ENCODE measurements around the gene IRF1.

The IRF1 gene

DNA sequence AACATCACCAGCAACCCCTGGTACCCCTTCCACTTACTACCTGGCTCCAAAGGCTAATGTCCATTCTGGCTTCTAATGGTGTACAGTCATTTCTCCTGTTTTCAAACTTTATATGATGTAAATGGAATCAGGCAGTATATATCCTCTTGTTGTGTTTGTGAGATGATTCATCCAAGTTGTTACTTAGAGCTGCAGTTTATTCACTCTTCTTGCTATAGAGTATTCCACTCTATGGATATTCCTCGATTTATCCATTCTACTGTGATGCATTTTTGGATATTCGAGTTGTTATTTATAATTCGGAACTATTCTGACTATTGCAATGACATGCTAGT, 32.4 kb downstream of the IRF1 start:
- TF ChIP-seq GATA3 (IDR thresholded peaks at IDR 0.05; ENCODE audit: low read depth, low read length) (no peak), GATA2 (IDR thresholded peaks at IDR 0.05; ENCODE audit: low read depth, low read length) (no peak)

DNA sequence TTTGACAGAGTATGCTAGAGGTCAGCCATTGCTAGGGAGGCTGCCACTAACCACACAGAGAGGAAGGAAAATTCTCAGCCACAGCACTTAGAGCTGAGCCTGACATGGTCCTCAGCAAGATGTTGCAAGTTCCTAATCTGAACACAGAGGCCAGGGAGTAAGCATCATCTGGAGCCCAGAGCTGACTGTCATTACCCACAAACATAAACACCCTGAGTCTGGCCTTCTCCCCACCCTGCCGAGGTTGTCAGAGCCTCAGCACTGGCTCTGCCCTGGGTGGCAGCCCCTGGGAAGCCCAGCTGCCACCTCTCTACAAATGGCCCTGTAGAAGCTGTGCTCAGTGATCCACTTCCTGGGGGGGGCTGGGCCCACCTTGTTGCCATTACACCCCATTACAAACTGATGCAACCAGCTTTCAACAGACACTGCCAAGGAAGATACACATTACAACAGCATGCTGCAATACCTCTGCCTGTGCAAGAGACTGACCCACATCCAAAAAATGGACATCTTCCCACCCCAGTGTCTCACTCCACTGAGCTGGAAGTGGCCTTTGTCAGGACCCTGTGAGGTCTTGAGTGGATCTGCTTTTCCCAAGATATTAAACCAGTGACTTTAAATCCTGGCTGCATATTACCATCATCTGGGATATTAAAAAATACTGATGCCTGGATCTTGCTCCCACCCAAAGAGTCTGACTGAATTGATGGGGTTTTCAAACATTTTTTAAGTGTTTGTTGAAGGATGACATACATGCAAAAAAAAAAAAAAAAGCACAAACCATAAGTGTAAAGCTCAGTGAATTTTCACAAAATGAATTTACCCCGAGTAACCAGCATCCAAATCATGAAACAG, 33.0 kb downstream of the IRF1 start:
- TF ChIP-seq GATA3 (IDR thresholded peaks at IDR 0.05; ENCODE audit: low read depth, low read length) (no peak), GATA2 (IDR thresholded peaks at IDR 0.05; ENCODE audit: low read depth, low read length) (no peak)

DNA sequence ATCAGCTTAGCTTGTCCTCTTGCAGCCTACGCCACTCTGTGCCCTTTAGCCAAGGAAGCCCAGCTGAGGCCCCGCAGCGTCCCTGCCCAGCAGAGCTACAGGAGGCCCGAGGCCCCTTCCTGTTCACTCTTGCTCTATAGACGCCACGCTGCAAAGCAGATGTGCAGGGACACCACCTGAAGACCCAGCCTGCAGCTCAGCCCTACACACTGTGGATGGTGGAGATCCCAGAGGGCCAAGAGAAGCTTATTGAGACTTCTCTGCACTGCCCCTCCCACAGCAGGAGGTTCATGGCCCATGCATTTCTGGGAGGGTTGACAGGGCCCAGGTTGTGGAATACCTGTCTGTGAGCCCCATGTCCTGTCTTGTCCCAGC, 33.6 kb downstream of the IRF1 start:
- TF ChIP-seq GATA3 (IDR thresholded peaks at IDR 0.05; ENCODE audit: low read depth, low read length) (no peak), GATA2 (IDR thresholded peaks at IDR 0.05; ENCODE audit: low read depth, low read length) (no peak)

DNA sequence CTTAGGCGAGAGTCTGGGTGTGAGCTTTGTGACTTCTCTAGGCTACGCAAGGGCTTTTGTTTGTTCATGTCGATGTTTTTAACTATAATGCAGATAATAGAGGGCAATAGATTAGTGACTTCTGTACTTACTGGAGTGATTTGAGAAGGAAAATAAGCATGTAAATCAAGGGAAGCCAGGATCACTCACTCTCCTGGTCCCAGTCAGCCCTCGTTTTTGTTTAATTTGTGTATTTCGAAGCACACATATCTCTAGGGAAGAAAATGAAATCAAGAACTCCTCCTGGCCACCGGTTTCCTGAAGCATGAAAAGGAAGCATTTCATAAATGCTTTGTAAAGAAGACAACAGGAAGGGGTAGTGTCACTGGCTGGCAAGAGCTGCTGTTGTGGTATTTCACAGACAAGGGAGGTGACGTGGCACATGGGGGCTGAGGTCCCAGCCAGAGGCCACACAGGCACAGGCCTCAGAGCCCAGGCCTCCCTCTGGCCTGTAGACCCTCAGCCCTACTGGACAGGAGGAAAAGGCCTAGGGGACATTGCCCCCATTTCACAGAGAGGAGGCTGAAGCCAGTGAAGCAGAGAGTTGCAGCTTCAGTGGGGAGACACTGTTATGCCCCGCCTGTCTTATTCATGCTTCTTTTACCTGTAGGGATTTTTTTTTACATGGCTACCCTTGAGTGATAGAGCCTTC, 34.1 kb downstream of the IRF1 start:
- TF ChIP-seq GATA3 (IDR thresholded peaks at IDR 0.05; ENCODE audit: low read depth, low read length) (no peak), GATA2 (IDR thresholded peaks at IDR 0.05; ENCODE audit: low read depth, low read length) (no peak)

DNA sequence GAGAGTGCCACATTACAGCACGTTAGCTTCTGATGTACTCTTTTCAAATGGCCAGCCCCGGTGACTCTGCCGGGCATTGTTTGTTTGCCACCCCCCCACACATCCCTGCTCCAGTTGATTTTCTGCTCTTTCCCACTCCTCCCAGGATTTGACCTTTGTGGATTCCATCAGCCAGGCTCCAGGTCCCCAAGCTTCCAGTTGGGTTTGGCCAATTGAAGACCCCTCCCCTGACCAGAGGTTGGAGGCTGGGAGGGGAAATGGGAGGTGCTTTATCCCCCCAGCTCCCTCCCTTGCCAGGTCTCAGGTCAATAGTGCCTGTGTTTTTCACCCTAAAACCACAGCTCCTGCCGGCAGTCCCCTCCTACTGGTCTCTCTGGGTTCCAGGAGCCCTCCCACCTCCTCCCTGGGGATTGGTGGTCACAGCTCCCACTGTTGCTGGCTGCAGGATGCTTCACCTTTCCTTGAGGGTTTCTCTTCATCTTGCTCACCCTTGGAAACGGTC, 34.9 kb downstream of the IRF1 start:
- no peak for TF ChIP-seq GATA3 (IDR thresholded peaks at IDR 0.05; ENCODE audit: low read depth, low read length)
- TF ChIP-seq GATA2 (IDR thresholded peaks at IDR 0.05; ENCODE audit: low read depth, low read length) = no peak

DNA sequence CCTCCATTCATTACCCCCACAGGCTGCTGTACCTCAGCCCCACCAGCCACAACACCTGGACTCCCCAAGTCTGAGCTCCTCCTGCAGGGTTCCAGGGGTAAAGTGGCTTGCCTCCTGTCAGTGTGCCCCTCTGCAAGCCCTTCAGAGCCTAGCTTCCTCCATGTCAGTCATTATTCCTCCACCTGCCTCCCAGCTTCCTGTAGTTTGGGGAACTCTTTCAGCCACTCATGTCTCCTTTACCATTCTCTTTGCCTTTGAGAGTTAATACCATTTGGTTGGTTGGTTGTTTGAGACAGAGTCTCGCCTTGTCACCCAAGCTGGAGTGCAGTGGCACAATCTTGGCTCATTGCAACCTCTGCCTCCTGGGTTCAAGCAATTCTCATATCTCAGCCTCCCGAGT, 36.2 kb downstream of the IRF1 start:
- TF ChIP-seq GATA3 (IDR thresholded peaks at IDR 0.05; ENCODE audit: low read depth, low read length) = no peak
- no peak for TF ChIP-seq GATA2 (IDR thresholded peaks at IDR 0.05; ENCODE audit: low read depth, low read length)

DNA sequence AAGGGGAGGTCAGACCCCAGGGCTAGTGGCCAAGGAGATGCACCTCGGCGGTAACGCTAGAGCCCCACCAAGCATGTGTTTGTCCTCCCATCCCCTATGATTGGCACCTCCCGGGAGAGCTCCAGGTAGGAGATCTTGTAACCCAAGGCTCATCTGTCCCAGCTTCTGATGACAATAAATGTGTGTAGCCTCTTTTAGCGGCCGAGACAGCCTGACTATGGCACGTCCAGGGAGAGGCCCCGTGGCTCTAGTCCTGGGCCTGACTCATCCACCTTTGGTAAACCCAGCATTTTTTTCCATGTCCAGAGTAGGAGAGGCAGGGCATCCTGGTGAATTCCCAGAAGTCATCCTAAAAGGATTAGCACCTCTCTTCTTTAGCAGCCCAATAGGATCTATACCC, 39.2 kb downstream of the IRF1 start:
- TF ChIP-seq GATA3 (IDR thresholded peaks at IDR 0.05; ENCODE audit: low read depth, low read length) (no peak), GATA2 (IDR thresholded peaks at IDR 0.05; ENCODE audit: low read depth, low read length) (no peak)

DNA sequence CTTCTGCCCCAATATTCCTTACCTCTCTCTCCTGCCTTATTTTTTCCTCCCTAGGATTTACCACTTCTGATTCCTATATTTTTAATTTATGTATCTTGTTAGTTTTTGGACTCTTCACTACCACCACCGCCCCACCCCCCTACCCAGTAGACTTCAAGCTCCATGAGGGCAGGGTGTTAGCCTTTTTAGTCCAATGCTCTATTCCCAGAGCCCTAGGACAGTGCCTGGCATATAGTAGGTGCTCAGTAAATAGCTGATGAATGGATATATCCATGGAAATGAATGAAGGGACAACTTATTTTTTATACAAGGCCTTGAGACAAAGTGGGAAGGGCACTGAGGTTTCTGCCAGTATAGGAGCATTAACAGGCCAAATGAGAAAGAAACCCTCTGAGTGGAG, 41.5 kb downstream of the IRF1 start:
- TF ChIP-seq GATA2 (IDR thresholded peaks at IDR 0.05; ENCODE audit: low read depth, low read length) = no peak
- no peak for TF ChIP-seq GATA3 (IDR thresholded peaks at IDR 0.05; ENCODE audit: low read depth, low read length)

DNA sequence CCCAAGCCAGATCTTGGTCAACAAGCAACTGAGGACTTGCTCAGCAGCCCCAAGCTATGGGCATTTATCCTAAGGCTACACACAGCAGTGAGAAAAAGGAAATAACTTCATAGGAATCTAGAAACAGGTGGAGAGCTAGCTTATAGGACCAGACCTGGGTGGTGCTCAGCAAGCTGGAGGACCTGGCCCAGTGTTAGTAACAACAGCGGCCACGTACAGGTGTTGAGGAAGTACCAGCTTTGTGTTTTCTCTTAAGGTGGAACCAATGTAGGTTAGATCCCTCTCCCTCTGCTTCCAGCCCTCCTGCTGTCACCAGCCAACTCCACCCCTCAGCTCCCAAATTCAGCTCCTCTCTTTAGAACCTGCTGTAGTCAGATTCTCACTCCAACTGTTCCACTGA, 43.4 kb downstream of the IRF1 start:
- TF ChIP-seq GATA3 (IDR thresholded peaks at IDR 0.05; ENCODE audit: low read depth, low read length) = no peak
- TF ChIP-seq GATA2 (IDR thresholded peaks at IDR 0.05; ENCODE audit: low read depth, low read length) = no peak

DNA sequence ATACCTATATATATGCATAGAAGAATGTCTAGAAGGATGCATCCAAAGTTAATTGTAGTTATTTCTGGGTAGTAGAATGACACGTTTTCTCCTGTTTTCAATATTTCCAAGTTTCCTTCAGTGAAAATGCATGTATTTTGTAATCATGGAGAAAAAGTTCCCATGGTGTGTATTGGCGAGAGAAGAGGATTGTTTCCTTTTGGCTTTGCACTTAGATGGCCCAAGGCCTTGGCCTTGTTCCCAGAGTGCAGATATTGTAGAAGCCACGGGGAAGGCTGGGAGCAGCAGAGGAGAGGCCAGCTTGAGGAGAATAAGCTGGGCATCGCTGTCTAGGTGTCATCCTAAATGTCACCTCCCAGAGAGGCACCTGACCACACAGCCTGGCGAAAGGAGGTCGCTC, 44.0 kb downstream of the IRF1 start:
- TF ChIP-seq GATA3 (IDR thresholded peaks at IDR 0.05; ENCODE audit: low read depth, low read length) = no peak
- TF ChIP-seq GATA2 (IDR thresholded peaks at IDR 0.05; ENCODE audit: low read depth, low read length) = no peak

DNA sequence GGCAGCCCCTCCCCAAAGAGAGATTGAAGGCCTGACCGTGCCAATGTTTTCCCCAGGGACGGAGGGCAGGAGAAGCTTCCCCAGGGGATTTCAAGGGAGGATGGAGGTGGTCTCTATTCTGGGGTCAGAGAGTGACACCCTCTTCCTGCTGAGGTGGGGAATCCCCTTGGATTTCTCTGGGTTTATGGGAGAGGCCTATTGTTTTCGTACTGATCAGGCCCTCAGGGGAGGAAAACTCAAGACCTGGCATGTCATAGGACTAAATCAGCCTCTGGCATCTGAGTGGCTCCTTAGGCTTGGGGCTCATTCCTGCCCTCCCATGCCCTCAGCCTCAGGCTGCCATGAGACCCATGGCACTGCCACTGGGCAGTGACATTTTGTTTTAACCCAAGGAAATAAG, 44.6 kb downstream of the IRF1 start:
- no peak for TF ChIP-seq GATA3 (IDR thresholded peaks at IDR 0.05; ENCODE audit: low read depth, low read length)
- no peak for TF ChIP-seq GATA2 (IDR thresholded peaks at IDR 0.05; ENCODE audit: low read depth, low read length)

DNA sequence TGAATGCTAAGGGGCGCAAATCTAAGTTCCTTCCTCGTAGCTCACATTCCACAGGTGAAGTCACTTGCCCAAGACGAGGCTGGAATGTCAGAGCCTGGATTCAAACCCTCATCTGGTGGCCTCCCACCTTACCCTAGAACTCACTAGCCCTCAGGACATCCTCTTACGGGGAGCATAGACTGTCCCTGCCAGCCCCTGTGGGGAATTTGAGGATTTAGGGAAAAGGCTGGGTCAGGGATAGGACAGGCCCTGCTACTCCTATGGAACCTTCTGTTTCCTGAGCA, 45.0 kb downstream of the IRF1 start:
- TF ChIP-seq GATA3 (IDR thresholded peaks at IDR 0.05; ENCODE audit: low read depth, low read length) (no peak), GATA2 (IDR thresholded peaks at IDR 0.05; ENCODE audit: low read depth, low read length) (no peak)

DNA sequence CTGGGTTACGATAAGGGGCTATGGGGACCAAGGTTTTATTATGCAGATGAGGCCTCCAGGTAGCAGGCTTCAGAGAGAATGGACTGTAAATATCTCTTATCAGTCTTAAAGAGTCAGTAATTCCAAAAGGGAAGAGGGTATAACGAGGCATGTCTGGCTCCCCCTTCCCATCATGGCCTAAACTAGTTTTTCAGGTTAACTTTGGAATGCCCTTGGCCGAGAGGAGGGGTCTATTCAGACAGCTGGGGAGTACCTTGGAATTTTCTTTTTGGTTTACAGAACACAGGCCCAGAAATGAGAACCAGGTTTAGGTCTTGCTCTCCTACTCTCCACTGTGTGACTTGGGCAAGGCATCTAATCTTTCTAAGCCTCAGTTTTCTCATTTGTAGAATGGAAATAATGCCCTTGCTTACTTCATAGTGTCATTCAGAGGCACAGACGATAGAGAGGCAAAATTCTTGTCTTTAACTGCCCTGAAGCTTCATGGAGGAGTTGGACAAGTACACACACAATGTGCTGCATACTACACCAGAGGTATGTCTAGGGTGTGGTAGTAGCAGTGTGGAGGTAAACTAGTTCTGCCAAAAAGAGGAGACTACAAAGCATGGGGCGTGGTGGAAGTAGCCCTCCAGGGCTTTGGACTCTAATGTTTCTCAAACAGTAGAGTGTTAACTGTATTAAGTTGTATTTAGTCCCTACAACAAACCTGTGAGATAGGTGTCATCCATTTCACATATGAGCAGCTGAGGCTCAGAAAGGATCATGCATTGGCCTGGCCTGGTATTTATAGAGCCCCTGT, 45.5 kb downstream of the IRF1 start:
- TF ChIP-seq GATA3 (IDR thresholded peaks at IDR 0.05; ENCODE audit: low read depth, low read length) (no peak), GATA2 (IDR thresholded peaks at IDR 0.05; ENCODE audit: low read depth, low read length) (no peak)

DNA sequence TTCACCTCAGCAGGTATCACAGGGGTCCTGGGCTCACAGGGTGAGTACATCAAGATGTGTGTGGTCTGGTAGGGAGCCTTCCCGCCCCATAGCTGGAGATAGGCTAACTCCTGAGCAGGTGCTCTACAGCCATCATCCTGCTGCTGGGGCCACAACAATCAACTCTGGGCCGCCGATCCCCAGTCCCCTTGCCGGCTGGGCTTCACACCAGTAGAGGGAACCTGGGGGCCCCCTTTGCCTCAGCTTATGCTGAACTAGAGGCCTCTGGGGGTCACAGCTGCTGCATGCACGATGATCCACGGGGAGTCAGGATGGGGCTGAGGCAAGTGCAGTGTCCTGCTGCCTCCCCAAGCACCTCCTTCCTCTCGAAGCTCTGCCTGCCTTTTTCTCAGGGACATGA, 46.5 kb downstream of the IRF1 start:
- TF ChIP-seq GATA2 (IDR thresholded peaks at IDR 0.05; ENCODE audit: low read depth, low read length) = no peak
- TF ChIP-seq GATA3 (IDR thresholded peaks at IDR 0.05; ENCODE audit: low read depth, low read length) = no peak

Data from SH-SY5Y (cell line).